Gastrocnemius medialis (tissue), 4 donors: ENCODE measurements around the gene SLC35G1.

Source experiments
- CTCF ChIP-seq, 5 experiments: fragments of 450-650 bp in 3 of 5; fragments of 200-600 bp in 2 of 5; sonication (generic) in 2 of 5; IDR thresholded peaks in 4 of 5; conservative IDR thresholded peaks in 1 of 5; 1 replicate in 4 of 5; 2 replicates in 1 of 5; pipeline ENCODE4 v1.5.1; 2016 to 2019; ENCODE audit warnings: antibody characterized with exemption in 5 of 5, mild to moderate bottlenecking in 3 of 5, moderate library complexity in 3 of 5
- POLR2A ChIP-seq, 2 donors: fragments of 450-650 bp; IDR thresholded peaks; one replicate each; pipeline ENCODE4 v1.6.1; 2017; ENCODE audit warnings: antibody characterized with exemption in 2 of 2, mild to moderate bottlenecking in 2 of 2, moderate library complexity in 2 of 2

GRCh38 chr10:93851169-93851568 lies 42.6 kb upstream of the SLC35G1 start:
- no peak for TF ChIP-seq CTCF (IDR thresholded peaks at IDR 0.05 in 4 of 5, conservative IDR thresholded peaks at IDR 0.05 in 1 of 5)
- TF ChIP-seq POLR2A (IDR thresholded peaks at IDR 0.05), result no peak
